ENCODE results near the gene ACOT4.
"Not testable (repeated sequence)": the region's sequence is repeated elsewhere in the genome, so short reads cannot be mapped to it uniquely, and the experiment has no call there.

ACOT4 gene

GRCh38 chr14:73625706-73626105 is 34.0 kb downstream of the ACOT4 start:
- H3K4me3 ChIP-seq (ENCODE audit: low read length) = no peak overlapping the region
- DNase-seq (ENCODE audit: low read depth, low spot score) = no peak

DNA sequence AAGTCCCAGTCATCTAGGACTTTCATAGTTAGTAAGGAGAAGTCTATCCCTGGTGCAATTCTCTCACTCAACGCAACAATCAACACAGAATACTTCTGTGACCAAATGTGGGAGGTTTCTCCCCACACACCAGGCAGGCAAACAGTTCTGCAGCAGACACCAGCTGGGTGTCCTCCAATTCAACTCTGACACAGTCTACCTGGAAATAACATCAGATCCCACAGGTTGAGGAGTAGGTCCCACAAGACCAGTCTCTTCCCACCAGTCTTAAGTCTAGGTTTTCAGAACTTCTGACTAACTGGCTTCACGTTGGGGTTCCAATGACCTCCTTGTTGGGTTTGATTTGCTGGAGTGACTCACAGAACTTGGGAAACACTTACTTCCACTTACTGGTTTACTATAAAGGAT is 35.5 kb downstream of the ACOT4 start:
- DNase-seq (ENCODE audit: low read depth, low spot score) = no peak
- no peak overlapping the region for H3K4me3 ChIP-seq (ENCODE audit: low read length)

DNA sequence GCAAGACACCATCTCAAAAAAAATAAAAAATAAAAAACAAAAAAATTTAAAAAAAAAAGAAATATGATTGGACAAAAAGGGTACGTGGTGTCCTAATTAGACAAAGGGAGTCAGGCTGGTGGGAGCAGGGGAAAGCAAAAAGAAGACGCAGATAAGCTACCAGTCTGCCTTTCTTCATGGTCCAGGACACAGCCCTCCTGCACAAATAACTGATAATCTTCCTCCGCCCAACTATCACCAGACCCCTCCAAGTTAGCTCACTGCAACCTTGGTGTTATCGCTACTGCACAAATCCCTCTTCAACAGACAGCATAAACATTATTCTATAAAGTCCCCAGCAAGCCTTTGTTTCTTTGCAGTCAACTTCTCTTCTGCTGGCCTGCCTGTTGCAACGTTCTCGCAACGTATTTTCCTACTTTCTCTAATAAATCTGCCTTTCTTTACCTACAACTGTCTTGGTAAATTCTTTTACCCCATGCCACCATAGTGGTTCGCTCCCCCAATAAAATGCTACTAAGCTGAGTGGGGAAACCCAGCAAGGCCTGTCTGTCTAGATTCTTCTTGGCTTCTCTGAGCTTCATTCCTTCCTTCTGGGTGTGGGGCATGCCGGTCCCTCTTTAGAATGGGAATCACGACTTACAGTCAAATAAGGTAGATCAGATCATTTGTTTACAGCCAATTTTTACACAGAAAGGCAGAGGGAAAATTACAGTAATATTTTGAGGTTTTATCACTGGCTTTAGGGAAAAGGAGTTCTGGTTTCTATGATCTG is 38.5 kb downstream of the ACOT4 start:
- no peak for DNase-seq (ENCODE audit: low read depth, low spot score)

DNA sequence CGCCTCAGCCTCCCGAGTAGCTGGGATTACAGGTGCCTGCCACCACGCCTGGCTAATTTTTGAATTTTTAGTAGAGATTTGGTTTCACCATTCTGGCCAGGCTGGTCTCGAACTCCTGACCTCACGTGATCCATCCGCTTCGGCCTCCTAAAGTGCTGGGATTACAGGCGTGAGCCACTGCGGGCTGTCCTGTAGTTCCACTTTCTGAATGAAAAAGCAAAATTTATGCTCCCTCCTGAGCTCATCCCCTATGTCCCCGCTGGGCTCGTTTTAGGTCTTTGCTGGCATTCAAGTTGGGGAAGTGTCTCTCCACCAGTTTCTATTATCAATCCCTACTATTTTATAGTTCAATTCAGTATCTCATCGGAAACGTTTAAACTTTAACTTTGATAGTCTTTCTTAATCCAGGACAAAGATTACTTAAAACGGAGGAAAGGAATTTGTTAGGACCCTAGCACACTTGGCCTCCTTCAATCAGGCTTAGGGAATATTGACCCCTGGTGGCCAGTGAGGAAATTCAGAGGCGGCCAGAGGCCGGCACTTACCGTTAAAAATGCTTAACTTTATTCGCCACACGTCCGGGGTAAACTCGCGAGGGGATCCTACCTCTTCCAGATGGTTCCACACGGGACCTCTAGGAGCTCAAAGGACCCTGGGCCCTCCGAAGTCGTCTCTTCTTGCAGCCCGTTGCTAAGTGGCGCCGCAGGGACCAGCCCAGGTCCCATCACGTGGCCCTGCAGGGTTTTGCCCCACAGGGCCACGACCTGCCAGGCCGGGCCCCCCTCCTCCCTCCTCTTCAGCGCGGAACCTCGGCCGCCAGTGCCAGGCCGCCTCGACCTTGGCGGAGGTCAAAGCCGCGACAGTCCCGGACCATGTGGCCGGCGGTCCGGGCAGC is 41.7 kb downstream of the ACOT4 start:
- H3K4me3 ChIP-seq (ENCODE audit: low read length) = no peak overlapping the region
- DNase-seq (ENCODE audit: low read depth, low spot score) = no peak

More for the DNA sequence above, 38.5 kb downstream of the ACOT4 start:
- H3K4me3 ChIP-seq (ENCODE audit: low read length) = no peak overlapping the region

GRCh38 chr14:73634011-73634833 is 42.5 kb downstream of the ACOT4 start:
- no peak for DNase-seq (ENCODE audit: low read depth, low spot score)
- no peak overlapping the region for H3K4me3 ChIP-seq (ENCODE audit: low read length)

GRCh38 chr14:73636355-73636754 is 44.7 kb downstream of the ACOT4 start:
- not testable (repeated sequence) for H3K4me3 ChIP-seq (ENCODE audit: low read length); DNase-seq (ENCODE audit: low read depth, low spot score)

GRCh38 chr14:73637830-73638229 is 46.2 kb downstream of the ACOT4 start:
- no peak for DNase-seq (ENCODE audit: low read depth, low spot score)
- no peak overlapping the region for H3K4me3 ChIP-seq (ENCODE audit: low read length)

DNA sequence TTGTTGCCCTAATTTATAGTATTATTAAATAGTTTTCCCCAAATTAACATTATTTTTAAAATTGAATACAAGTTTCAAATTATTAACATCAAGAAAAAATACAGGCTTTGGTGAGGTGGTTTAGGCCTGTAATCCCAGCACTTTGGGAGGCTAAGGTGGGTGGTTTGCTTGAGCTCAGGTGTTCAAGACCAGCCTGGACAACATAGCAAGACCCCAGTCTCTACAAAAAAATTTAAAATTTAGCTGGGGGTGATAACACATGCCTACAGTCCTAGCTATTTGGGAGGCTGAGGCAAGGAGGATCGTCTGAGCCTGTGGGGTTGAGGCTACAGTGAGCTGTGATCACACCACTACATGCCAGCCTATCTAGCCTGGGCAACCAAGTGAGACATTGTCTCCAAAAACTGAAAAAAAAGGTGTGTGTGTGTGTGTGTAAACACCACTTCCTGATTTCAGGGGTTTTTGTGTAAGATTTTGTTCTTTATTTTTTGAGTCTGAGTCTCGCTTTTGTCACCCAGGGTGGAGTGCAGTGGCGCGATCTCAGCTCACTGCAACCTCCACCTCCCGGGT is 49.2 kb downstream of the ACOT4 start:
- H3K4me3 ChIP-seq (ENCODE audit: low read length) = no peak overlapping the region

GRCh38 chr14:73644531-73645247 is 53.0 kb downstream of the ACOT4 start, which contains the start of gene DNAL1:
DNAL1 (plus strand) TSS chr14:73644986; CDS start chr14:73645040, 54 bp downstream.
- peak; percentile 76 for DNase-seq (ENCODE audit: low read depth, low spot score)
- H3K4me3 ChIP-seq (ENCODE audit: low read length) = peak within 1 kb of the TSS; percentile 89

More for the DNA sequence above, 49.2 kb downstream of the ACOT4 start:
- DNase-seq (ENCODE audit: low read depth, low spot score) = no peak

GRCh38 chr14:73645248-73645610 is 53.6 kb downstream of the ACOT4 start:
- DNase-seq (ENCODE audit: low read depth, low spot score) = no peak
- peak overlapping the region; percentile 89 for H3K4me3 ChIP-seq (ENCODE audit: low read length)

All from Jurkat, Clone E6-1 (cell line).